H9 (cell line): ENCODE results near the gene PFDN1. TPM values are rescaled to one million over a fixed set of nuclear protein-coding genes. Genes with fewer than 3 reads are reported as not detected.

Source experiments
- DNase-seq: peaks from one replicate; pipeline ENCODE4 v3.0.0-alpha.2; 2017
- H2AFZ ChIP-seq: one replicate; pipeline ENCODE4 v1.6.1; 2013; ENCODE audit warnings: mild to moderate bottlenecking, low read length, control low read depth, moderate library complexity
- H2AK5ac ChIP-seq: 2 replicates; pipeline ENCODE4 v1.6.1; 2013; ENCODE audit warnings: low read length, control low read depth, mixed read lengths; ENCODE audit not compliant: insufficient read length
- H2BK120ac ChIP-seq: one replicate; pipeline ENCODE4 v1.6.1; 2013; ENCODE audit warnings: low read depth, mild to moderate bottlenecking, low read length, control low read depth, inconsistent platforms; ENCODE audit not compliant: poor library complexity, severe bottlenecking
- H2BK12ac ChIP-seq: 2 replicates; pipeline ENCODE4 v1.6.1; 2013; ENCODE audit warnings: low read length, control low read depth, mixed read lengths, low read depth; ENCODE audit not compliant: insufficient read length
- H2BK15ac ChIP-seq: 2 replicates; pipeline ENCODE4 v1.6.1; 2013; ENCODE audit warnings: low read depth, low read length, control low read depth
- H2BK20ac ChIP-seq: one replicate; pipeline ENCODE4 v1.6.1; 2013; ENCODE audit warnings: low read depth, mild to moderate bottlenecking, low read length, control low read depth, inconsistent platforms; ENCODE audit not compliant: poor library complexity, severe bottlenecking
- H2BK5ac ChIP-seq: 2 replicates; pipeline ENCODE4 v1.6.1; 2013; ENCODE audit warnings: low read length, control low read depth, mixed read lengths; ENCODE audit not compliant: insufficient read length
- H3K14ac ChIP-seq: 2 replicates; pipeline ENCODE4 v1.6.1; 2013; ENCODE audit warnings: low read length, control low read depth; ENCODE audit not compliant: insufficient read depth
- H3K18ac ChIP-seq: 2 replicates; pipeline ENCODE4 v1.6.1; 2013; ENCODE audit warnings: low read depth, mild to moderate bottlenecking, mixed read lengths, low read length, control low read depth; ENCODE audit not compliant: insufficient read length
- H3K23ac ChIP-seq: 2 replicates; pipeline ENCODE4 v1.6.1; 2013; ENCODE audit warnings: low read length, control low read depth, mixed read lengths, low read depth; ENCODE audit not compliant: insufficient read length
- H3K23me2 ChIP-seq: 2 replicates; pipeline ENCODE4 v1.6.1; 2013; ENCODE audit warnings: low read depth, mild to moderate bottlenecking, mixed read lengths, low read length, control low read depth; ENCODE audit not compliant: insufficient read length, poor library complexity, severe bottlenecking
- H3K27ac ChIP-seq: 2 replicates; pipeline ENCODE4 v1.5.1; 2013; ENCODE audit warnings: low read length, control low read depth, mixed read lengths, low read depth; ENCODE audit not compliant: insufficient read length
- H3K27me3 ChIP-seq: 2 replicates; pipeline ENCODE4 v1.6.1; 2013; ENCODE audit warnings: low read length, control low read depth, inconsistent platforms; ENCODE audit not compliant: insufficient read depth
- H3K4ac ChIP-seq: 2 replicates; pipeline ENCODE4 v1.6.1; 2013; ENCODE audit warnings: low read depth, mild to moderate bottlenecking, control low read depth, inconsistent platforms, low read length, moderate library complexity
- H3K4me1 ChIP-seq: 2 replicates; pipeline ENCODE4 v1.6.1; 2013; ENCODE audit warnings: low read length, control low read depth, inconsistent platforms; ENCODE audit not compliant: insufficient read depth
- H3K4me2 ChIP-seq: 2 replicates; pipeline ENCODE4 v1.6.1; 2013; ENCODE audit warnings: low read length, control low read depth, mixed read lengths; ENCODE audit not compliant: insufficient read length, insufficient read depth
- H3K56ac ChIP-seq: 2 replicates; pipeline ENCODE4 v1.6.1; 2013; ENCODE audit warnings: low read depth, mild to moderate bottlenecking, mixed read lengths, low read length, control low read depth; ENCODE audit not compliant: insufficient read length
- H3K79me1 ChIP-seq: 2 replicates; pipeline ENCODE4 v1.6.1; 2013; ENCODE audit warnings: low read depth, mild to moderate bottlenecking, moderate library complexity, low read length, control low read depth, inconsistent platforms; ENCODE audit not compliant: insufficient read depth, poor library complexity, severe bottlenecking
- H3K79me2 ChIP-seq: 2 replicates; pipeline ENCODE4 v1.6.1; 2013; ENCODE audit warnings: low read length, control low read depth, inconsistent platforms; ENCODE audit not compliant: insufficient read depth
- H3K9ac ChIP-seq: 2 replicates; pipeline ENCODE4 v1.6.1; 2013; ENCODE audit warnings: low read length, control low read depth, mixed read lengths; ENCODE audit not compliant: insufficient read length; ENCODE audit errors: extremely low read depth
- H3K9me3 ChIP-seq: one replicate; pipeline ENCODE4 v1.6.1; 2013; ENCODE audit warnings: low read depth, low read length, inconsistent platforms; ENCODE audit not compliant: control insufficient read depth
- H3T11ph ChIP-seq: one replicate; pipeline ENCODE4 v1.6.1; 2013; ENCODE audit warnings: mild to moderate bottlenecking, low read length, control low read depth, inconsistent platforms
- H4K20me1 ChIP-seq: one replicate; pipeline ENCODE4 v1.6.1; 2013; ENCODE audit not compliant: control insufficient read depth, insufficient read length, insufficient read depth
- H4K5ac ChIP-seq: 2 replicates; pipeline ENCODE4 v1.6.1; 2013; ENCODE audit warnings: low read depth, mild to moderate bottlenecking, mixed read lengths, low read length, control low read depth; ENCODE audit not compliant: insufficient read length
- H4K8ac ChIP-seq: replicated peaks from 2 replicates; pipeline ENCODE4 v1.6.1; 2013; ENCODE audit warnings: low read length, control low read depth, mixed read lengths, low read depth; ENCODE audit not compliant: insufficient read length
- H4K91ac ChIP-seq: 2 replicates; pipeline ENCODE4 v1.6.1; 2013; ENCODE audit warnings: low read depth, mild to moderate bottlenecking, moderate library complexity, mixed read lengths, low read length, control low read depth; ENCODE audit not compliant: insufficient read length
- H3K27ac Mint-ChIP-seq, 3 experiments: 2 replicates in 2 of 3; 3 replicates in 1 of 3; pipeline ENCODE4 v1.8.0; 2020 to 2021; ENCODE audit warnings: mixed read lengths in 3 of 3, mild to moderate bottlenecking in 1 of 3, moderate library complexity in 1 of 3
- H3K27me3 Mint-ChIP-seq: 2 replicates; pipeline ENCODE4 v1.8.0; 2021; ENCODE audit warnings: low read depth, mild to moderate bottlenecking, moderate library complexity, mixed read lengths
- H3K36me3 Mint-ChIP-seq, 3 experiments: 2 replicates in 2 of 3; 3 replicates in 1 of 3; pipeline ENCODE4 v1.8.0; 2020 to 2021; ENCODE audit warnings: low read depth in 3 of 3, mixed read lengths in 3 of 3; ENCODE audit not compliant: insufficient read depth in 1 of 3
- H3K4me1 Mint-ChIP-seq, 2 experiments: 2 replicates each; pipeline ENCODE4 v1.8.0; 2020; ENCODE audit warnings: mixed read lengths in 2 of 2
- H3K4me3 Mint-ChIP-seq, 2 experiments: 2 replicates in 1 of 2; 3 replicates in 1 of 2; pipeline ENCODE4 v1.8.0; 2020 to 2021; ENCODE audit warnings: mild to moderate bottlenecking in 2 of 2, mixed read lengths in 2 of 2, moderate library complexity in 1 of 2
- H3K9me3 Mint-ChIP-seq, 2 experiments: 2 replicates in 1 of 2; 3 replicates in 1 of 2; pipeline ENCODE4 v1.8.0; 2020; ENCODE audit warnings: mild to moderate bottlenecking in 2 of 2, mixed read lengths in 2 of 2, moderate library complexity in 1 of 2
- WGBS: extraction: QIAGEN DNeasy Blood & Tissue Kit; methylation state at CpG from one replicate; pipeline ENCODE4 v1.1.7; 2013; ENCODE audit warnings: missing lambda C conversion rate, low lambda C conversion rate, mixed read lengths; ENCODE audit not compliant: insufficient read length; ENCODE audit errors: extremely low coverage; 5-methylcytosine and 5-hydroxymethylcytosine counted together
- total RNA-seq: library from RNA; stranded (reverse); gene quantifications from 2 replicates; pipeline ENCODE4 v1.2.1, GENCODE V29; 2021
- TF ChIP-seq, protein P1 (sequence below): fragments of 200-600 bp; sonication (generic); conservative IDR thresholded peaks from 3 replicates; pipeline ENCODE4 v1.8.0; 2021; ENCODE audit warnings: antibody characterized with exemption, mild to moderate bottlenecking

PFDN1 gene
- total RNA-seq, 1 experiment from 2014 or later = 58.3 TPM

DNA sequence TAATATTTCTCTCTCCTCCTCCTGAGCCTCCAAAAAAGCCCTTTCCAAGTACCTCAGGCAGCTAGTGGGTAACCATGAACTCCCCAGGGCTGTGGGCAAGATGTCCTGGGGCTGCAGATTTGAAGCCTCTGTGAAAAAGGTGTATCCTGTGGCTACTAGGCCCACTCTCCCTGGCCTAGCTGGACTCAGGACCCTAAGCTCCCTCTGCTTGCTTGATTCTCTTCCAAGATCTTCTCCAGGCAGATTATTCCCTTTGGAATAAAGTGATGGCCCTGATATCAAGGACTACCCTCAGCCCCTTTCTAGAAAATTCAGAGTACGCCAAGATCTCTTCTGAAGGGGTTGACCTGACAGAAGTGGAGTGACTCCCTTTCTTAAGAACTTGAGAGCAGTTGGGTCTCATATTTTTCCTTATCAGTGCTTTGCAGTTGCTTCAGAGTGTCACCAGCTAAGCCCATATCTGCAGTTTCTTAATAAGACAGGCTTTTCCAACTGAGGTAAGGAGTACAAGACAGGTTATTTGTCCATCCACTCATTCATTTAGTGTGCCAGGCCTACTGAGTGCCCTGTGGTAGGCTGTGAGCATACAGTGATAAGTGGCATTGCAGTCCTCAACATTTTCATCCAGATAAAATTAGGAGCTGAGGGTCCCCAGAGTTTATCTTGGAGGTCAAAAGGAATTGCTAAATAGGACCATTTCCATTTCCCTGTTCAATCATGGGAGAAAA, 85.4 kb downstream of the PFDN1 start:
- H3K4me1 Mint-ChIP-seq = peaks cover 18 to 19% of the 10 kb centered on the region in 2 experiments
- Histone ChIP-seq H3K79me2 (no peaks in the 10 kb centered on the region), H2BK15ac (no peak overlapping the region), H2BK12ac (no peak overlapping the region), H3K79me1 (no peaks in the 10 kb centered on the region), H3K14ac (no peak overlapping the region), H2AK5ac (no peak overlapping the region), H4K20me1 (no peaks in the 10 kb centered on the region), H3K27ac (no peak overlapping the region), H3K18ac (no peak overlapping the region), H4K91ac (no peak overlapping the region), H3K56ac (no peak overlapping the region), H2AFZ (no peak overlapping the region), H4K8ac (no peak overlapping the region), H3K4ac (no peak overlapping the region), H2BK5ac (no peak overlapping the region), H3K23me2 (no peaks in the 10 kb centered on the region), H3K9ac (no peak overlapping the region), H4K5ac (no peak overlapping the region), H3K4me2 (no peak overlapping the region), H2BK120ac (no peak overlapping the region), H3T11ph (no peak overlapping the region), H3K23ac (no peak overlapping the region), H3K9me3 (no peaks in the 10 kb centered on the region), H3K27me3 (no peaks in the 10 kb centered on the region), H2BK20ac (no peak overlapping the region), H3K4me1 (no peaks in the 10 kb centered on the region; the same call in 1 of the 2 replicates)
- no CpG with 5 or more reads among the region's 1 CpG for WGBS
- TF ChIP-seq, protein P1, sequence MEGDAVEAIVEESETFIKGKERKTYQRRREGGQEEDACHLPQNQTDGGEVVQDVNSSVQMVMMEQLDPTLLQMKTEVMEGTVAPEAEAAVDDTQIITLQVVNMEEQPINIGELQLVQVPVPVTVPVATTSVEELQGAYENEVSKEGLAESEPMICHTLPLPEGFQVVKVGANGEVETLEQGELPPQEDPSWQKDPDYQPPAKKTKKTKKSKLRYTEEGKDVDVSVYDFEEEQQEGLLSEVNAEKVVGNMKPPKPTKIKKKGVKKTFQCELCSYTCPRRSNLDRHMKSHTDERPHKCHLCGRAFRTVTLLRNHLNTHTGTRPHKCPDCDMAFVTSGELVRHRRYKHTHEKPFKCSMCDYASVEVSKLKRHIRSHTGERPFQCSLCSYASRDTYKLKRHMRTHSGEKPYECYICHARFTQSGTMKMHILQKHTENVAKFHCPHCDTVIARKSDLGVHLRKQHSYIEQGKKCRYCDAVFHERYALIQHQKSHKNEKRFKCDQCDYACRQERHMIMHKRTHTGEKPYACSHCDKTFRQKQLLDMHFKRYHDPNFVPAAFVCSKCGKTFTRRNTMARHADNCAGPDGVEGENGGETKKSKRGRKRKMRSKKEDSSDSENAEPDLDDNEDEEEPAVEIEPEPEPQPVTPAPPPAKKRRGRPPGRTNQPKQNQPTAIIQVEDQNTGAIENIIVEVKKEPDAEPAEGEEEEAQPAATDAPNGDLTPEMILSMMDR = no peak
- no peaks in the 10 kb centered on the region for H3K36me3 Mint-ChIP-seq
- no peak for DNase-seq
- H3K27ac Mint-ChIP-seq = no peak overlapping the region; a peak in 1 of 7 replicates
- no peaks in the 10 kb centered on the region; a peak in 1 of 5 replicates for H3K9me3 Mint-ChIP-seq
- H3K4me3 Mint-ChIP-seq = no peak overlapping the region
- H3K27me3 Mint-ChIP-seq = no peaks in the 10 kb centered on the region
